GM18517 (cell line): Measurements from ENCODE around the gene CADM4.

Source experiments
- ATAC-seq: cut with Tn5 transposase; IDR thresholded peaks from one replicate; pipeline ENCODE4 v1.9.1; 2021; ENCODE audit warnings: mild to moderate bottlenecking, moderate library complexity; ENCODE audit not compliant: unreplicated experiment

The CADM4 gene

GRCh38 chr19:43634872-43635560 is 4.6 kb downstream of the CADM4 start:
- ATAC-seq = no peak

GRCh38 chr19:43634506-43634871 is 5.2 kb downstream of the CADM4 start:
- ATAC-seq = no peak

- no peak for ATAC-seq
Measured at GRCh38 chr19:43634068-43634467, 5.6 kb downstream of the CADM4 start.

- ATAC-seq = no peak
Measured at GRCh38 chr19:43633520-43633919, 6.1 kb downstream of the CADM4 start.

GRCh38 chr19:43631491-43631890 is 8.2 kb downstream of the CADM4 start:
- no peak for ATAC-seq

- ATAC-seq = no peak
Measured at GRCh38 chr19:43628646-43629326, 10.9 kb downstream of the CADM4 start.

GRCh38 chr19:43626838-43627237 is 12.8 kb downstream of the CADM4 start:
- ATAC-seq = no peak

GRCh38 chr19:43625918-43626579 is 13.6 kb downstream of the CADM4 start:
- ATAC-seq = no peak

GRCh38 chr19:43624933-43625332 is 14.7 kb downstream of the CADM4 start:
- ATAC-seq = no peak

- ATAC-seq = no peak
Measured at GRCh38 chr19:43623889-43624670, 15.6 kb downstream of the CADM4 start.

- ATAC-seq = no peak
Measured at GRCh38 chr19:43622956-43623355, 16.7 kb downstream of the CADM4 start.

- no peak for ATAC-seq
Measured at GRCh38 chr19:43622070-43622469, 17.6 kb downstream of the CADM4 start.

- no peak for ATAC-seq
Measured at GRCh38 chr19:43620061-43621001, 19.3 kb downstream of the CADM4 start.

GRCh38 chr19:43619262-43620060 is 20.2 kb downstream of the CADM4 start, which contains the start of gene ZNF428:
ZNF428 (minus strand) TSS chr19:43619629; CDS start chr19:43614304, 5,325 bp downstream.
- ATAC-seq = peak; percentile 67

GRCh38 chr19:43618921-43619261 is 20.8 kb downstream of the CADM4 start:
- peak; percentile 28 for ATAC-seq

GRCh38 chr19:43616954-43617353 is 22.7 kb downstream of the CADM4 start:
- no peak for ATAC-seq

- ATAC-seq = no peak
Measured at GRCh38 chr19:43616306-43616705, 23.3 kb downstream of the CADM4 start.

- ATAC-seq = no peak
Measured at GRCh38 chr19:43612374-43612773, 27.3 kb downstream of the CADM4 start.

GRCh38 chr19:43611788-43612187 is 27.9 kb downstream of the CADM4 start, which contains the start of gene SRRM5:
SRRM5 (plus strand) TSS chr19:43612088; CDS start chr19:43612122, 34 bp downstream.
- ATAC-seq = no peak
